ENCODE data around the gene CA10.

The CA10 gene

DNA sequence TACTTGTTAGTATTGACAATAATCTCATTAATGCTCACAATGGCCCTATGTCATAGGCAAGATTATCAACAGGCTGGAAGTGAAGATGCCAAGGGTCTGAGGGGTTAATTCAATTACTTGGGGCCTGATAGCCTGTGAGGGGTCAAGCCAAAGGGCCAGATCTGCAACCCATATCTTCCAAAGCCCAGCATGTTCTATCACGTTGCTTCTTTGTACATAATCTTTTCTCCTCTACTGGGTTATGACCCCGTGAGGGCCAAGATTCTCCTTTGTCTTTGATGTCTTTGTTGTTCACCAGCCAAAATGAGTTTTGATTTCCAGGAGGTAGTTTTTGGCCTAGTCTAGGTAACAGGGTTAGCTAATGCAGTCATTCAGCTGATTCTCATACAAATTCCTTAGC, 551.0 kb downstream of the CA10 start:
- no peaks in the 10 kb centered on the region for H3K4me1 ChIP-seq (ENCODE audit: control insufficient read depth, insufficient read depth, low read length)
- H3K36me3 ChIP-seq (ENCODE audit: control insufficient read depth, insufficient read depth, low read length), result no peaks in the 10 kb centered on the region
- H3K27ac ChIP-seq (ENCODE audit: low read depth, low read length), result no peak overlapping the region
- H3K4me3 ChIP-seq (ENCODE audit: low read depth, low read length), result no peak overlapping the region
- H3K9me3 ChIP-seq (ENCODE audit: control insufficient read depth, insufficient read depth, low read length), result no peaks in the 10 kb centered on the region
- H3K9ac ChIP-seq (ENCODE audit: low read depth, low read length), result no peak overlapping the region
- no peaks in the 10 kb centered on the region for H3K27me3 ChIP-seq (ENCODE audit: control insufficient read depth, insufficient read depth, low read length)

DNA sequence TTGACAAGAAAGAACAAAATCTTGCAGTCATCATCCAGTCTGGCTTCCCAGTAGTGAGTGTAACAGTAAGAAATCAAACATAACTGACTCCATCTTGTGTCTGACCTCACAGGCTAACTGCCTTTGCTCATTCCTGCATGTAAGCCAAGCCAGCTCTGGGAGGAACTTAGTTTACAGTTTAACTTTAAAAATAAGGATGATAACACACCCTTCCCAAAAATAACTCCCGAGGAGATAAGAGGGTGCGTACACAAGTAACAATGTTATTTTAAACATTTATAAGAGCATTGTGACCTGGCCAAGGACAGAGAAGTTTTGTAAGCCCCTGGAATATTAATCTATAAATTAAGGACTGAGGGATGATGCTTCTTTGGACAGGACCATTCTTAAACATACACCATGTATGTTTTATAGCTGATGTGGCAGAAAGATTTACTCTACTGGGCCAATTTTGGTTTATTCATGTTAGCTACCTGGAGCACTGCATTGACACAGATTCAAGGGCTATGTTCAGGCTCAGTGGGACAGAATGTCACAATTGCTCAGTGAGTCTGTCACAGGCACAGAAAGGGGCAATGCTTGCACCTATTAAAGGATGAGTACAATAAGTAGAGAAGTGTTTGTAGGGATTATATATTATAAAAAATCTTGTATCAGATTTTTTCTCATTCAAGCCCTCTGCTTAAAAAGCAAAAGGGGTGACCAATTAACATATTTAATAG, 554.1 kb downstream of the CA10 start:
- H3K9ac ChIP-seq (ENCODE audit: low read depth, low read length), result no peak overlapping the region
- H3K27me3 ChIP-seq (ENCODE audit: control insufficient read depth, insufficient read depth, low read length), result no peaks in the 10 kb centered on the region
- H3K36me3 ChIP-seq (ENCODE audit: control insufficient read depth, insufficient read depth, low read length), result no peaks in the 10 kb centered on the region
- H3K9me3 ChIP-seq (ENCODE audit: control insufficient read depth, insufficient read depth, low read length), result no peaks in the 10 kb centered on the region
- H3K27ac ChIP-seq (ENCODE audit: low read depth, low read length), result no peak overlapping the region
- H3K4me1 ChIP-seq (ENCODE audit: control insufficient read depth, insufficient read depth, low read length), result 0 out of 2 replicates have a peak, but pooled peaks cover 6% of the 10 kb centered on the region
- no peak overlapping the region for H3K4me3 ChIP-seq (ENCODE audit: low read depth, low read length)

DNA sequence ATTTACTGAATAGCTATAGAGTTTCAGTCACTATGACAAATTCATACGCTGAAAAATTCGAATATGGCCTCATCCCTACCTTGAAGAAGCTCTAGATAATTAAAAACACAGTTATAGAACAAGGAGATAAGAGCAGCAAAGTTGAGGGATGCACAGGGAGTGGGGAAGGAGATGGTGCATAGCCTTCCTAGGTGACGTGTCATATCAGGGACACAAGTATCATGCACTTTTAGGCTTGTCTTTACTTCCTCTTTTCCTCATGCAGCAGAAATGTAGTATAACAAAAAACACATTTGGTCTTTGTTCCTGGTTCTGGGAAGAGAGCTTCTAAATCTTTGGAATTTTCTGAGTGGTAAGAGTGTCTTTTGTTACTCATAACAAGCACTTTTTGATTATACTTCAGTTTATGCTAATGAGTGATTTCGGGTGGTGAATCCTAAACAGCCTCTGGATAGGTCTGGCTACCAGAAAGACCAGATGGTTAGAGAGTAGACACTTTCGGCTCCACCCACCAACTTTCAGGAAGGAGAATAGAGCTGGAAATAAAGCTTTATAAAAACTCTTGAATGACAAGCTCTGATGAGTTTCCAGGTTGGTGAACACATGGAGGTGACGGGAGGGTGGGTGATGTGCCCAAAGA, 556.8 kb downstream of the CA10 start:
- peaks cover 18% of the 10 kb centered on the region for H3K4me1 ChIP-seq (ENCODE audit: control insufficient read depth, insufficient read depth, low read length)
- H3K27ac ChIP-seq (ENCODE audit: low read depth, low read length), result no peak overlapping the region
- H3K9me3 ChIP-seq (ENCODE audit: control insufficient read depth, insufficient read depth, low read length), result no peaks in the 10 kb centered on the region
- no peak overlapping the region for H3K9ac ChIP-seq (ENCODE audit: low read depth, low read length)
- no peaks in the 10 kb centered on the region for H3K27me3 ChIP-seq (ENCODE audit: control insufficient read depth, insufficient read depth, low read length)
- H3K36me3 ChIP-seq (ENCODE audit: control insufficient read depth, insufficient read depth, low read length), result no peaks in the 10 kb centered on the region
- no peak overlapping the region for H3K4me3 ChIP-seq (ENCODE audit: low read depth, low read length)

DNA sequence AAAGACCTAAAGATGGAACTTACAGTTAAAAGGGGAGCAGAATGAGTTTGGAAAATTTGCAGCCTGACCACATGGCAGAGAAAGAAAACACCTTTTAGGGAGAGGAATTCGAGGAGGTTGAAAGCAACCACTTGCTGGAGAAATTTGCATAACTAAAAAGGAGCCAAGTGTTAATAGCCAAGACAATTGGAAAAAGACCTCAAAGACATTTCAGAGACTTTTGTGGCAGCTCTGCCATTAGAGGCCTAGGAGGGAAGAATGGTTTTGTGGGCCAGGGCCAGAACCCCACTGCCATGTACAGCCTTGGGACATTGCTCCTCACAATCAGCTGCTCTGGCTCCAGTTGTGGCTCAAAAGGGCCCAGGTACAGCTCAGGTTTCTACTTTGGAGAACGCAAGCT, 559.7 kb downstream of the CA10 start:
- Histone ChIP-seq H3K9ac (ENCODE audit: low read depth, low read length) (no peak overlapping the region), H3K27me3 (ENCODE audit: control insufficient read depth, insufficient read depth, low read length) (no peaks in the 10 kb centered on the region), H3K4me3 (ENCODE audit: low read depth, low read length) (no peak overlapping the region), H3K27ac (ENCODE audit: low read depth, low read length) (peak overlapping the region; percentile 81), H3K9me3 (ENCODE audit: control insufficient read depth, insufficient read depth, low read length) (no peaks in the 10 kb centered on the region), H3K4me1 (ENCODE audit: control insufficient read depth, insufficient read depth, low read length) (peaks cover 18% of the 10 kb centered on the region), H3K36me3 (ENCODE audit: control insufficient read depth, insufficient read depth, low read length) (no peaks in the 10 kb centered on the region)

DNA sequence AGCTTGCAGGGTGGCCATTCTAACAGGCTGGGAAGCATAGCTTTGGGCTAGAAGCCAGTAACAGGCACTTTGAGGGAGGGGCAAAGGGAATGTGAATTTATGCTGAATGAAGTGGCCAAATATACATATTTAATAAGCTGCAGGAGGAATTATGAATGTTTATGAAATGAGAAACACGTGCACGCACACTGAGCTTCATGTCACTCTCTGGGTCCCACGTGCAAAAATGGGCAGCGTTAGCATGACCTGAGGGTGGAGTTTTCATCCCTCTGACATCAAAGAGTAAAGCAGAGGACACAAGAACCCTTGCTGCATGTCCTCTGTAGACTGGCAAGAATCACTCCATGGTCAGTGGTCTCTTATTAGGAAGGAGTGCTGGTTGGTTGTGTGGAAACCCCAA, 561.2 kb downstream of the CA10 start:
- no peak overlapping the region for H3K9ac ChIP-seq (ENCODE audit: low read depth, low read length)
- H3K27me3 ChIP-seq (ENCODE audit: control insufficient read depth, insufficient read depth, low read length), result no peaks in the 10 kb centered on the region
- H3K4me3 ChIP-seq (ENCODE audit: low read depth, low read length), result no peak overlapping the region
- H3K9me3 ChIP-seq (ENCODE audit: control insufficient read depth, insufficient read depth, low read length), result no peaks in the 10 kb centered on the region
- H3K27ac ChIP-seq (ENCODE audit: low read depth, low read length), result no peak overlapping the region
- peaks cover 18% of the 10 kb centered on the region for H3K4me1 ChIP-seq (ENCODE audit: control insufficient read depth, insufficient read depth, low read length)
- no peaks in the 10 kb centered on the region for H3K36me3 ChIP-seq (ENCODE audit: control insufficient read depth, insufficient read depth, low read length)

DNA sequence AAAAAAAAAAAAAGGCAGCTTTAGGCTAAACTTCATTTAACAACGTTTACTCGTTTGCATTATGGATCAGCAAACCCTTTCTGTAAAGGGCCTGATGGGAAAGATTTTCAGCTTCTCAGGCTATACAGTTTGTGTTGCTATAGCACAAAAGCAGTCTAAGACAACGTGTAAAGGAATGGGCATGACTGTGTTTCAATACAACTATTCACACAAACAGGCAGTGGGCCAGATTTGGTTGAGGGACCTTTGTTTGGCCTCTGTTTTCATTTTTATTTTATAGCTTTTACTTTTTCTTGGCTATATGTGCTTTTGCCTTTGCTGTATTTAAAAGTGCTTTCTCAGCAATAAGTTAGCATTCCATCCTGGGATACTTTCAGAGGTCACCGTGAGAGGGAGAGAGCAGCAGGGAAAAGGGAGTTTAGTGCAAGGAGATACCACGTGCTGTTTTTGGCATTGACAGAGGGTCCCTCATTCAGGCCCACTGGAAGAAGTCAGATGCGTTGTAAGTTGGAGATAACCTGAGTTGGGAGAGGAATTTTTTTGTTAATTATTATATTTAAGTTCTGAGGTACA, 562.6 kb downstream of the CA10 start:
- Histone ChIP-seq H3K27ac (ENCODE audit: low read depth, low read length) (no peak overlapping the region), H3K4me1 (ENCODE audit: control insufficient read depth, insufficient read depth, low read length) (peaks cover 18% of the 10 kb centered on the region), H3K9me3 (ENCODE audit: control insufficient read depth, insufficient read depth, low read length) (no peaks in the 10 kb centered on the region), H3K36me3 (ENCODE audit: control insufficient read depth, insufficient read depth, low read length) (no peaks in the 10 kb centered on the region), H3K27me3 (ENCODE audit: control insufficient read depth, insufficient read depth, low read length) (no peaks in the 10 kb centered on the region), H3K9ac (ENCODE audit: low read depth, low read length) (no peak overlapping the region), H3K4me3 (ENCODE audit: low read depth, low read length) (no peak overlapping the region)

DNA sequence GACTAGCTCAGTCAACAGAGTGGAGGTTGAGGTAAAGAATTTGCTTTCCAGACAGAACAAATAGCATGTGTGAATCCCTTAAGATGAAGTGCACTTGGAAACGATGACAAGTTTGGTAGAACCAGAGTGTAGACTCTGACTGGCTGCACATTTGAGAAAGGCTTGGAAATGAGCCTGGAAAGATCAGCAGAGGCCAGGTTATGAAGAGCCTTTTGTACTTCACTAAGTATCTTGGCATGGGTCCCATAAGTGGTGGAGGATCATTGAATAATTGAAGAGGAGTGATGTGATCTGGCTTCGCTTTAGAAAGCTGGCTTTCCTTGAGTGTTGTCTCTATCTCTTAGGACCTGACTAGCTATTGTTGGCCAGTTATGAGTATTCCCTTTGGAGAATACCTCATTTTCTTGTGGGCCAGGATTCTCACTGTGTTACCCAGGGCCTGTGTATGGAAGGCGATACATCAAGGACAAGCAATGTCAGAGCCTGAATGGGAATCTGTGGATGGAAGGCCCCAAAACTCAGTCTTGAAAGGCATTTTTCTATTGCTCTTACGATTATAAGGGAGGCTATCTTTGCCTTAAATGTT, 568.4 kb downstream of the CA10 start:
- Histone ChIP-seq H3K36me3 (ENCODE audit: control insufficient read depth, insufficient read depth, low read length) (no peaks in the 10 kb centered on the region), H3K9ac (ENCODE audit: low read depth, low read length) (no peak overlapping the region), H3K27me3 (ENCODE audit: control insufficient read depth, insufficient read depth, low read length) (no peaks in the 10 kb centered on the region), H3K9me3 (ENCODE audit: control insufficient read depth, insufficient read depth, low read length) (no peaks in the 10 kb centered on the region), H3K4me3 (ENCODE audit: low read depth, low read length) (no peak overlapping the region), H3K4me1 (ENCODE audit: control insufficient read depth, insufficient read depth, low read length) (no peaks in the 10 kb centered on the region), H3K27ac (ENCODE audit: low read depth, low read length) (no peak overlapping the region)

DNA sequence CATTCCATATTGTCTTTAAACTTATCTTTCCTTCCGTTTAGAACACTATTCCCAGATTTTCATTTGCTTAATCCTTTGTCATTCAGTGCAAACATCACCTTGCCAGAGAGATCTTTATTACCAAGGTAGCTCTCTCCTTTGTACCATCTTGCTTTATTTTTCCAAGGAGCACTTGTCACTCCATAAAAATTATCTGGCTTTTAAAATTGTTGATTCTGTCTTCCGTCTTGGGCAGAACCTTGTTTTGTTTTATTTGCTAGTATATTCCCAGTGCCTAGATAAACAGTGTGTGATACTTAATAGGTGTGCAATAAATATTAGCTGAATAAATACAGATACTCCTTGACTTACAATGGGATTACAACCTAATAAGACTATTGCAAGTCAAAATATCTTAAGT, 570.5 kb downstream of the CA10 start:
- Histone ChIP-seq H3K27me3 (ENCODE audit: control insufficient read depth, insufficient read depth, low read length) (no peaks in the 10 kb centered on the region), H3K4me1 (ENCODE audit: control insufficient read depth, insufficient read depth, low read length) (no peaks in the 10 kb centered on the region), H3K4me3 (ENCODE audit: low read depth, low read length) (no peak overlapping the region)

DNA sequence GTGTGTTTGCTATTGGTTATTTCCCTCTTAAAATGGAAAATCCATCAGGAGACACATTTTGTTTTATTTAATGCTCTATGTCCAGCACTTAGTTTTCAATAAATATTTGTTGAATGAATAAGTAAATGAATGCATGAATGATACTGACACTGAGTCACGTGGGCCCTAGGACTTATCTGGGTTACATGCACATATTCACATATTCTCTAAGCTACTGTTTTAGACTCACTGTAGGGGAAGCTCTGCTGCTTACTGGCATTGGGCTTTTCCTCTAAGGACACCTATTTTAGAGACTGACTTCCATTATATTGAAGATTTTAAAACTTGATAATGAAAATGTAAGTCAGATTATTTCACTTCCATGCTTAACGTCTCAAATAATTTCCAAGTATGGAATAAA, 571.0 kb downstream of the CA10 start:
- Histone ChIP-seq H3K9ac (ENCODE audit: low read depth, low read length) (no peak overlapping the region), H3K36me3 (ENCODE audit: control insufficient read depth, insufficient read depth, low read length) (no peaks in the 10 kb centered on the region), H3K9me3 (ENCODE audit: control insufficient read depth, insufficient read depth, low read length) (no peaks in the 10 kb centered on the region), H3K4me3 (ENCODE audit: low read depth, low read length) (no peak overlapping the region), H3K4me1 (ENCODE audit: control insufficient read depth, insufficient read depth, low read length) (no peaks in the 10 kb centered on the region), H3K27me3 (ENCODE audit: control insufficient read depth, insufficient read depth, low read length) (no peaks in the 10 kb centered on the region), H3K27ac (ENCODE audit: low read depth, low read length) (no peak overlapping the region)

More for the DNA sequence above, 570.5 kb downstream of the CA10 start:
- Histone ChIP-seq H3K9ac (ENCODE audit: low read depth, low read length) (no peak overlapping the region), H3K36me3 (ENCODE audit: control insufficient read depth, insufficient read depth, low read length) (no peaks in the 10 kb centered on the region), H3K9me3 (ENCODE audit: control insufficient read depth, insufficient read depth, low read length) (no peaks in the 10 kb centered on the region), H3K27ac (ENCODE audit: low read depth, low read length) (no peak overlapping the region)

DNA sequence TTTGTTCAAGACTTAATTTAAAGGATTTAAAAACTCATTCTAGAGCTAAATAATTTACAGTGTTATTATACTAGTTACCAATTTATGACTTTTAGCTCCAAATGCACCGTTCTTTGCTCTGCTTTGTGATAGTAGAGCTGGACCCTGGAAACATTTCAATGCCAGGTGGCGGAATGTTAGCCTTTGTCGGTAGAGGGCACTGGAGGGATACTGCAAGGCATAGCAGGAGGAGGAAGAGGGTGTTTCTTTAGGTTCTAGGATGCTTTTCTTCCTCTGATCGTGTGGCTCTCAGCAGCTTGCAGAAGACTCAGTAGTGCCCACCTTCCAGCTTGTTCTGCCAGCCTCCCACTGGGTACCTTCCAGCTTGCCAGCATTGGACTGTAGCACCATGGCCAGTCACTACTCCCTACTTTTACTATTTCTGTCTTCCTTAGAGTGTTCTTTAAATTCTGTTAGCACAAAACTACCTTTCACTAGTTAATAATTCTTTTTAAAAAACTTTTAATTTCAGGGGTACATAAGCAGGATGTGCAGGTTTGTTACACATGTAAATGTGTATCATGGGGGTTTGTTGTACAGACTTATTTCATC, 572.9 kb downstream of the CA10 start:
- no peaks in the 10 kb centered on the region for H3K4me1 ChIP-seq (ENCODE audit: control insufficient read depth, insufficient read depth, low read length)

DNA sequence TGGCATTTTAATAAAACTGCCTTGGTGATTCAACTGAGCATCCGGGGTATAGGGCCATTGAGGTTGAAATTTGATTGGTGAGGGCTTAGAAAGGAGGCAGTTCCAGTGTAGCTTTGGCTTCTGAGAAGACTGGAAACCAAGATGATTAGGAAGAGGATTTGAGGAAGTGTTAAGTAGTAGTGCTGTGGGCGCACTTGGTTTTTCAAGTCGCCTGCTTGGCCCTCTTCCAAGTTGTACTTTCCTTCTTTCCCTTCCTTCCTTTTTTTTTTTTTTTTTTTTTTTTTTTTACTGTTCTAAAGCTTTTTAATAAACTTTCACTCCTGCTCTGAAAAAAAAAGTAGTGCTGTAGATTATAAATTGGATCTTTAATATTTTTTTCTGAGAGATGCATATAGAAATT, 577.6 kb downstream of the CA10 start:
- Histone ChIP-seq H3K27ac (ENCODE audit: low read depth, low read length) (no peak overlapping the region), H3K36me3 (ENCODE audit: control insufficient read depth, insufficient read depth, low read length) (no peaks in the 10 kb centered on the region), H3K4me1 (ENCODE audit: control insufficient read depth, insufficient read depth, low read length) (no peaks in the 10 kb centered on the region), H3K4me3 (ENCODE audit: low read depth, low read length) (no peak overlapping the region), H3K9me3 (ENCODE audit: control insufficient read depth, insufficient read depth, low read length) (no peaks in the 10 kb centered on the region), H3K27me3 (ENCODE audit: control insufficient read depth, insufficient read depth, low read length) (no peaks in the 10 kb centered on the region), H3K9ac (ENCODE audit: low read depth, low read length) (no peak overlapping the region)

More for the DNA sequence above, 572.9 kb downstream of the CA10 start:
- Histone ChIP-seq H3K27ac (ENCODE audit: low read depth, low read length) (no peak overlapping the region), H3K36me3 (ENCODE audit: control insufficient read depth, insufficient read depth, low read length) (no peaks in the 10 kb centered on the region), H3K4me3 (ENCODE audit: low read depth, low read length) (no peak overlapping the region), H3K27me3 (ENCODE audit: control insufficient read depth, insufficient read depth, low read length) (no peaks in the 10 kb centered on the region), H3K9ac (ENCODE audit: low read depth, low read length) (no peak overlapping the region), H3K9me3 (ENCODE audit: control insufficient read depth, insufficient read depth, low read length) (no peaks in the 10 kb centered on the region)

All from HUES48 (cell line).